Smooth muscle cell (in vitro differentiated cells): Measurements from ENCODE around the gene SULT1E1. TPM values are rescaled to one million over a fixed set of nuclear protein-coding genes. Genes with fewer than 3 reads are reported as not detected.

Source experiments
- DNase-seq: peaks from one replicate; lab custom pipeline; 2025; ENCODE audit not compliant: unreplicated experiment; lab: John Stamatoyannopoulos, UW
- H2AFZ ChIP-seq: fragments of 200-600 bp; sonication (generic); 2 replicates; pipeline ENCODE4 v1.6.0; 2016; ENCODE audit warnings: antibody characterized with exemption, low read depth, mild to moderate bottlenecking
- H3F3A ChIP-seq: fragments of 200-600 bp; sonication (generic); 2 replicates; pipeline ENCODE4 v1.6.0; 2017; ENCODE audit warnings: antibody characterized with exemption, low read depth
- H3K27ac ChIP-seq: fragments of 200-600 bp; sonication (generic); 2 replicates; pipeline ENCODE4 v1.5.1; 2016; ENCODE audit warnings: low read depth, mild to moderate bottlenecking
- H3K27me3 ChIP-seq: fragments of 200-600 bp; sonication (generic); 2 replicates; pipeline ENCODE4 v1.6.1; 2016; ENCODE audit warnings: low read depth, mild to moderate bottlenecking
- H3K36me3 ChIP-seq: fragments of 200-600 bp; sonication (generic); 2 replicates; pipeline ENCODE4 v1.5.1; 2016; ENCODE audit warnings: low read depth
- H3K4me1 ChIP-seq: fragments of 200-600 bp; sonication (generic); 2 replicates; pipeline ENCODE4 v1.5.1; 2016; ENCODE audit warnings: low read depth
- H3K4me2 ChIP-seq: fragments of 200-600 bp; sonication (generic); 2 replicates; pipeline ENCODE4 v1.6.0; 2016; ENCODE audit warnings: mild to moderate bottlenecking
- H3K4me3 ChIP-seq: fragments of 200-600 bp; sonication (generic); 2 replicates; pipeline ENCODE4 v1.5.1; 2016; ENCODE audit warnings: mild to moderate bottlenecking
- H3K79me2 ChIP-seq: fragments of 200-600 bp; sonication (generic); 2 replicates; pipeline ENCODE4 v1.6.0; 2016; ENCODE audit warnings: low read depth, mild to moderate bottlenecking
- H3K9ac ChIP-seq: fragments of 200-600 bp; sonication (generic); 2 replicates; pipeline ENCODE4 v1.6.0; 2016; ENCODE audit warnings: low read depth
- H3K9me3 ChIP-seq: fragments of 200-600 bp; sonication (generic); replicated peaks from 2 replicates; pipeline ENCODE4 v1.5.1; 2016; ENCODE audit warnings: low read depth
- H4K20me1 ChIP-seq: fragments of 200-600 bp; sonication (generic); 2 replicates; pipeline ENCODE4 v1.6.0; 2016; ENCODE audit warnings: low read depth
- WGBS: methylation state at CpG from one replicate; pipeline ENCODE4 v1.1.7; 2016; ENCODE audit warnings: low lambda C conversion rate; 5-methylcytosine and 5-hydroxymethylcytosine counted together
- polyA plus RNA-seq: library from polyadenylated mRNA; unstranded; fragments of >200 nt; fragmentation: Nextera tagmentation; extraction: Ambion mirVana; gene quantifications from 2 replicates; pipeline ENCODE4 v1.2.1, GENCODE V29; 2016
- total RNA-seq: library from RNA; depleted of rRNA; stranded (reverse); fragments of >200 nt; gene quantifications from 2 replicates; pipeline ENCODE4 v1.2.3, GENCODE V29; 2014
- TF ChIP-seq, protein P1 (sequence below): fragments of 200-600 bp; sonication (generic); IDR thresholded peaks from 2 replicates; pipeline ENCODE4 v1.5.1; 2017; ENCODE audit warnings: borderline replicate concordance, mild to moderate bottlenecking, antibody characterized with exemption; ENCODE audit not compliant: insufficient read depth, poor library complexity, severe bottlenecking

SULT1E1 gene
- total RNA-seq = not detected in 2 replicates
- not detected in 2 replicates for polyA plus RNA-seq

DNA sequence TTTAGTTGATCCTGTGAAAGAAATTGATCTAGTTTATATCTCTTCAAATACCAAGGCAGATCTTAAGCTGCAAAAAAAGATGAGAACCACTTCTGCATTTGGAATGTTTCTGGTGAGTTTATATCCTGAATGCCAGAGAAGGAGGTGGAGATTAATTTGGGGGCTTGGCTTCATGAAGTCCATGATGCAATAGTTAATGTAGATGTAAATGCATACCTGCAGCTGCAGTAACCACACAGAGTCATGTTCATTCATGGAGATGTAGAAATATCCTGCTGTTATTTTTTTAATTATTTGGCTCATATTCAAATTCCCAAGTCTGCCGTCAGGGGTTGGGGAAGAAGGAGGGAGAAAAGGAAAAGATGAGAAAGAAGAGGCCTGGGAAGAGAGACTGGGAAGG lies at the start of gene SULT1E1:
Gene SULT1E1, minus strand, starts transcription at position 94 of the 400 bp plus-strand sequence. CDS start 2,501 bp downstream, outside the sequence.
- H3K36me3 ChIP-seq = no peaks in the 10 kb centered on the region
- H4K20me1 ChIP-seq = no peaks in the 10 kb centered on the region
- H3K9me3 ChIP-seq = no peaks in the 10 kb centered on the region
- H3K4me3 ChIP-seq = peak within 1 kb of the TSS; percentile 37
- TF ChIP-seq, protein P1, sequence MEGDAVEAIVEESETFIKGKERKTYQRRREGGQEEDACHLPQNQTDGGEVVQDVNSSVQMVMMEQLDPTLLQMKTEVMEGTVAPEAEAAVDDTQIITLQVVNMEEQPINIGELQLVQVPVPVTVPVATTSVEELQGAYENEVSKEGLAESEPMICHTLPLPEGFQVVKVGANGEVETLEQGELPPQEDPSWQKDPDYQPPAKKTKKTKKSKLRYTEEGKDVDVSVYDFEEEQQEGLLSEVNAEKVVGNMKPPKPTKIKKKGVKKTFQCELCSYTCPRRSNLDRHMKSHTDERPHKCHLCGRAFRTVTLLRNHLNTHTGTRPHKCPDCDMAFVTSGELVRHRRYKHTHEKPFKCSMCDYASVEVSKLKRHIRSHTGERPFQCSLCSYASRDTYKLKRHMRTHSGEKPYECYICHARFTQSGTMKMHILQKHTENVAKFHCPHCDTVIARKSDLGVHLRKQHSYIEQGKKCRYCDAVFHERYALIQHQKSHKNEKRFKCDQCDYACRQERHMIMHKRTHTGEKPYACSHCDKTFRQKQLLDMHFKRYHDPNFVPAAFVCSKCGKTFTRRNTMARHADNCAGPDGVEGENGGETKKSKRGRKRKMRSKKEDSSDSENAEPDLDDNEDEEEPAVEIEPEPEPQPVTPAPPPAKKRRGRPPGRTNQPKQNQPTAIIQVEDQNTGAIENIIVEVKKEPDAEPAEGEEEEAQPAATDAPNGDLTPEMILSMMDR = no peak
- H3K4me1 ChIP-seq = no peaks in the 10 kb centered on the region
- no peaks in the 10 kb centered on the region for H3K27me3 ChIP-seq
- H2AFZ ChIP-seq = no peak within 1 kb of the TSS
- no peak within 1 kb of the TSS for H3K4me2 ChIP-seq
- H3K9ac ChIP-seq = no peak within 1 kb of the TSS
- no peak within 1 kb of the TSS for H3K27ac ChIP-seq
- 73% methylated on average over 1 of the region's 1 CpG for WGBS
- H3F3A ChIP-seq = no peaks in the 10 kb centered on the region
- H3K79me2 ChIP-seq = no peaks in the 10 kb centered on the region
- DNase-seq = no peak

- Histone ChIP-seq H3K27me3 (no peaks in the 10 kb centered on the region), H3K4me2 (no peak overlapping the region), H3F3A (no peaks in the 10 kb centered on the region), H3K9me3 (no peaks in the 10 kb centered on the region), H3K4me1 (peaks cover 5% of the 10 kb centered on the region), H3K9ac (no peak overlapping the region), H3K36me3 (no peaks in the 10 kb centered on the region), H4K20me1 (no peaks in the 10 kb centered on the region), H3K4me3 (no peak overlapping the region), H2AFZ (no peak overlapping the region), H3K79me2 (no peaks in the 10 kb centered on the region), H3K27ac (no peak overlapping the region)
- DNase-seq = no peak
- WGBS = 90% methylated on average over 4 of the region's 4 CpGs
- TF ChIP-seq, protein P1 = no peak
Measured at GRCh38 chr4:69909195-69909594, 49.2 kb upstream of the SULT1E1 start.

DNA sequence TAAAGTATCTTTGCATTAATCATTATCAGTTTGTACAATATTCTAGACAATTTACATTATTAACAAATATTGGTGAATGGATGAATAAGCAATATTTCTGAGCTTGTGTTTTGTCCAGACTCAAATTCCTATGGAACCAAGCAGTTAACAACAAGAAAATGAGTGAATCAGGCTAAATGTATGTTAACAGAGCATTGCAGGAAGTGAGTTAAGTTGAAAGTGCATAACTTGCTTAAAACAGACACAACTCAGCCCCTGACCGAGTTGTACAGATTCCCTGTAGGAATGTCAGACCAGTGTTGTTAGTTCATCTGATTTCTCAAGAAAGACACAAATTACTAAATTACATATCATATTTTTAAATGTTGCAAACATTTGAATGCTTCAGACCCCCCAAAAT lies 47.2 kb upstream of the SULT1E1 start:
- Histone ChIP-seq H3K4me2 (peak overlapping the region; percentile 52), H3K27ac (peak overlapping the region; percentile 75), H2AFZ (peak overlapping the region; percentile 25), H3F3A (no peaks in the 10 kb centered on the region), H3K27me3 (no peaks in the 10 kb centered on the region), H4K20me1 (no peaks in the 10 kb centered on the region), H3K4me3 (no peak overlapping the region), H3K36me3 (no peaks in the 10 kb centered on the region), H3K4me1 (peaks cover 5% of the 10 kb centered on the region), H3K79me2 (no peaks in the 10 kb centered on the region), H3K9ac (no peak overlapping the region), H3K9me3 (no peaks in the 10 kb centered on the region)
- 10% methylated on average over 1 of the region's 1 CpG for WGBS
- DNase-seq = no peak
- TF ChIP-seq, protein P1 = no peak

- TF ChIP-seq, protein P1 = peak; percentile 62
- DNase-seq = no peak
- Histone ChIP-seq H3K4me2 (no peak overlapping the region), H2AFZ (no peak overlapping the region), H3K36me3 (no peaks in the 10 kb centered on the region), H3K79me2 (no peaks in the 10 kb centered on the region), H4K20me1 (no peaks in the 10 kb centered on the region), H3K27me3 (peaks cover 15% of the 10 kb centered on the region), H3K4me3 (no peak overlapping the region), H3F3A (no peaks in the 10 kb centered on the region), H3K9ac (no peak overlapping the region), H3K9me3 (no peaks in the 10 kb centered on the region), H3K27ac (no peak overlapping the region), H3K4me1 (no peaks in the 10 kb centered on the region)
Measured at GRCh38 chr4:69896530-69897116, 36.7 kb upstream of the SULT1E1 start.
